GM12872 (cell line): Measurements from ENCODE around the gene PDE11A.

Experiments used
- CTCF ChIP-seq: IDR thresholded peaks from 3 replicates; pipeline ENCODE4 v1.5.1; 2011; ENCODE audit warnings: low read depth, mild to moderate bottlenecking, low read length, moderate library complexity; ENCODE audit not compliant: insufficient read depth

PDE11A gene

GRCh38 chr2:177618255-177619253 is 454.0 kb downstream of the PDE11A start:
- no peak for TF ChIP-seq CTCF

- no peak for TF ChIP-seq CTCF
These were observed 454.7 kb downstream of the PDE11A start for GRCh38 chr2:177617849-177618248.

- no peak for TF ChIP-seq CTCF
These were observed 455.8 kb downstream of the PDE11A start for GRCh38 chr2:177616731-177617130.

- no peak for TF ChIP-seq CTCF
These were observed 456.5 kb downstream of the PDE11A start for GRCh38 chr2:177616066-177616465.

- TF ChIP-seq CTCF = no peak
These were observed 459.9 kb downstream of the PDE11A start for GRCh38 chr2:177612659-177613058.

GRCh38 chr2:177611310-177611886 is 461.2 kb downstream of the PDE11A start:
- no peak for TF ChIP-seq CTCF

GRCh38 chr2:177610813-177611212 is 461.8 kb downstream of the PDE11A start:
- no peak for TF ChIP-seq CTCF
